Keratinocyte (primary cell): Measurements from ENCODE around the gene GRAMD1C. TPM values are rescaled to one million over a fixed set of nuclear protein-coding genes. Genes with fewer than 3 reads are reported as not detected.

ENCODE experiments used
- DNase-seq: peaks from one replicate; pipeline ENCODE4 v3.0.0-alpha.2; 2011; ENCODE audit warnings: low read depth, missing footprints, low spot score
- FAIRE-seq: peaks from 2 replicates; lab custom pipeline; 2011; peaks lifted over from hg19 to GRCh38; lab: Jason Lieb, UNC
- H2AFZ ChIP-seq: 2 replicates; pipeline ENCODE4 v1.6.0; 2012; ENCODE audit warnings: low read length, control low read depth, inconsistent platforms; ENCODE audit not compliant: control insufficient read depth
- H3K27ac ChIP-seq: 2 replicates; pipeline ENCODE4 v1.5.1; 2011; ENCODE audit warnings: low read length; ENCODE audit not compliant: control insufficient read depth, insufficient read depth
- H3K27me3 ChIP-seq: 3 replicates; pipeline ENCODE4 v1.6.0; 2011; ENCODE audit warnings: low read length; ENCODE audit not compliant: control insufficient read depth, insufficient read depth; ENCODE audit errors: extremely low read depth
- H3K36me3 ChIP-seq, 2 experiments: 2 replicates in 1 of 2; 3 replicates in 1 of 2; pipeline ENCODE4 v1.5.1; 2011; ENCODE audit warnings: low read length in 2 of 2, mild to moderate bottlenecking in 1 of 2; ENCODE audit not compliant: control insufficient read depth in 2 of 2, insufficient read depth in 2 of 2; ENCODE audit errors: extremely low read depth in 1 of 2
- H3K4me1 ChIP-seq: 3 replicates; pipeline ENCODE4 v1.5.1; 2011; ENCODE audit warnings: low read length; ENCODE audit not compliant: control insufficient read depth, insufficient read depth; ENCODE audit errors: extremely low read depth
- H3K4me2 ChIP-seq: 3 replicates; pipeline ENCODE4 v1.6.0; 2011; ENCODE audit warnings: low read depth, low read length; ENCODE audit not compliant: control insufficient read depth, insufficient read depth; ENCODE audit errors: extremely low read depth
- H3K4me3 ChIP-seq, 3 experiments: fragments of 200-600 bp in 1 of 3; sonication (generic) in 1 of 3; 2 replicates in 2 of 3; 3 replicates in 1 of 3; pipeline ENCODE4 v1.5.1; 2011 to 2016; ENCODE audit warnings: low read length in 3 of 3, mild to moderate bottlenecking in 3 of 3, control low read depth in 2 of 3, inconsistent platforms in 1 of 3, low read depth in 1 of 3, mixed read lengths in 1 of 3, mixed run types in 1 of 3, moderate library complexity in 1 of 3; ENCODE audit not compliant: control insufficient read depth in 2 of 3, insufficient read depth in 2 of 3; ENCODE audit errors: extremely low read depth in 1 of 3
- H3K79me2 ChIP-seq: 2 replicates; pipeline ENCODE4 v1.6.0; 2012; ENCODE audit warnings: low read length; ENCODE audit not compliant: control insufficient read depth, insufficient read depth
- H3K9ac ChIP-seq: 3 replicates; pipeline ENCODE4 v1.6.0; 2011; ENCODE audit warnings: low read length; ENCODE audit not compliant: control insufficient read depth, insufficient read depth; ENCODE audit errors: extremely low read depth
- H3K9me1 ChIP-seq: 3 replicates; pipeline ENCODE4 v1.6.0; 2011; ENCODE audit warnings: low read length; ENCODE audit not compliant: control insufficient read depth, insufficient read depth; ENCODE audit errors: extremely low read depth
- H3K9me3 ChIP-seq: 2 replicates; pipeline ENCODE4 v1.5.1; 2012; ENCODE audit warnings: low read depth, low read length; ENCODE audit not compliant: control insufficient read depth
- H4K20me1 ChIP-seq: 3 replicates; pipeline ENCODE4 v1.6.0; 2011; ENCODE audit warnings: low read length; ENCODE audit not compliant: control insufficient read depth, insufficient read depth; ENCODE audit errors: extremely low read depth
- CTCF ChIP-seq, 3 experiments: IDR thresholded peaks in 1 of 3; conservative IDR thresholded peaks in 1 of 3; optimal IDR thresholded peaks in 1 of 3; 2 replicates in 2 of 3; 3 replicates in 1 of 3; pipeline versions ENCODE3 to v1.5.1; 2011; ENCODE audit warnings: low read length in 3 of 3, mild to moderate bottlenecking in 3 of 3, moderate library complexity in 2 of 3, control low read depth in 1 of 3, inconsistent platforms in 1 of 3; ENCODE audit not compliant: insufficient read depth in 2 of 3; ENCODE audit errors: extremely low read depth in 1 of 3
- EZH2 ChIP-seq: IDR thresholded peaks from one replicate; pipeline ENCODE4 v1.6.1; 2012; ENCODE audit warnings: inconsistent platforms, mild to moderate bottlenecking, low read length, moderate library complexity
- dilution Hi-C: fragments of 300-500 bp; cut with MboI; formaldehyde crosslinking; loops from one replicate; pipeline ENCODE4 v1.7.0; 2020; ENCODE audit warnings: low sequenced_read_pairs; ENCODE audit not compliant: extremely low pct_ligation_motif_present
- polyA plus RNA-seq, 5 experiments: library from polyadenylated mRNA; depleted of rRNA in 3 of 5; stranded (reverse) in 3 of 5; stranded (forward) in 1 of 5; unstranded in 1 of 5; fragments of >200 nt; gene quantifications; 1 replicate in 1 of 5; 2 replicates in 3 of 5; 3 replicates in 1 of 5; pipeline versions ENCODE4 v1.2.1 to v1.2.3, GENCODE V29; 2011 to 2012; ENCODE audit warnings: missing spikeins in 2 of 5, low read depth in 1 of 5, low replicate concordance in 1 of 5

Gene GRAMD1C
- polyA plus RNA-seq, 1 donor (not counting 4 experiments of a cell fraction or from before 2014, with no cell fraction given): 2.7 TPM

- no peak for FAIRE-seq
- H3K9me1 ChIP-seq: no peaks in the 10 kb centered on the region
- H3K36me3 ChIP-seq: no peaks in the 10 kb centered on the region
- DNase-seq: peak; percentile 25
- H3K9me3 ChIP-seq: no peaks in the 10 kb centered on the region
- H3K4me3 ChIP-seq: no peak overlapping the region
- H2AFZ ChIP-seq: no peak overlapping the region
- no peaks in the 10 kb centered on the region for H3K27me3 ChIP-seq
- H3K4me2 ChIP-seq: no peak overlapping the region
- no peak for TF ChIP-seq EZH2
- TF ChIP-seq CTCF (optimal IDR thresholded peaks at IDR 0.05 in 1 of 3, IDR thresholded peaks at IDR 0.05 in 1 of 3, conservative IDR thresholded peaks at IDR 0.05 in 1 of 3; ENCODE audit: extremely low read depth in 1 of 3, insufficient read depth in 2 of 3, low read length in 3 of 3): no peak
- H3K27ac ChIP-seq: no peak overlapping the region
- no peaks in the 10 kb centered on the region for H4K20me1 ChIP-seq
- no peak overlapping the region for H3K9ac ChIP-seq
- dilution Hi-C loops: no loop called here
- H3K79me2 ChIP-seq: no peaks in the 10 kb centered on the region
- peaks cover 9% of the 10 kb centered on the region for H3K4me1 ChIP-seq
These were observed 76.1 kb downstream of the GRAMD1C start for GRCh38 chr3:113914646-113915045.

- H3K9me1 ChIP-seq: no peaks in the 10 kb centered on the region
- H2AFZ ChIP-seq: no peak overlapping the region
- no peaks in the 10 kb centered on the region for H3K79me2 ChIP-seq
- H3K9ac ChIP-seq: no peak overlapping the region
- no peaks in the 10 kb centered on the region for H3K4me1 ChIP-seq
- no peaks in the 10 kb centered on the region for H3K9me3 ChIP-seq
- no peak overlapping the region for H3K27ac ChIP-seq
- H3K27me3 ChIP-seq: no peaks in the 10 kb centered on the region
- DNase-seq (no peak), FAIRE-seq (no peak)
- no peak overlapping the region for H3K4me2 ChIP-seq
- no peak for TF ChIP-seq EZH2
- TF ChIP-seq CTCF (optimal IDR thresholded peaks at IDR 0.05 in 1 of 3, IDR thresholded peaks at IDR 0.05 in 1 of 3, conservative IDR thresholded peaks at IDR 0.05 in 1 of 3; ENCODE audit: extremely low read depth in 1 of 3, insufficient read depth in 2 of 3, low read length in 3 of 3): no peak
- H3K4me3 ChIP-seq: no peak overlapping the region
- dilution Hi-C loops: no loop called here
- no peaks in the 10 kb centered on the region for H3K36me3 ChIP-seq
- H4K20me1 ChIP-seq: no peaks in the 10 kb centered on the region
These were observed 89.0 kb downstream of the GRAMD1C start for GRCh38 chr3:113927556-113927955.
